Stimulated activated naive CD8-positive, alpha-beta T cell treated with anti-CD3 and anti-CD28 coated beads, Interleukin-15, amount 100 ng/mL, for 72 hours (primary cell): Measurements from ENCODE around the gene CHN2.

ENCODE experiments used
- ATAC-seq: fragments of 150-1000 bp; cut with Tn5 transposase; 2 replicates; pipeline ENCODE4 v1.10.0; 2021; ENCODE audit warnings: mild to moderate bottlenecking, moderate library complexity
- DNase-seq, 2 donors: peaks; one replicate each; pipeline ENCODE4 v3.0.0; 2021 to 2022
- H3K27ac Mint-ChIP-seq, 2 donors: one replicate each; pipeline ENCODE4 v1.8.0; 2022; ENCODE audit warnings: mild to moderate bottlenecking in 2 of 2, mixed read lengths in 2 of 2, moderate library complexity in 2 of 2
- H3K27me3 Mint-ChIP-seq: one replicate; pipeline ENCODE4 v1.8.0; 2022; ENCODE audit warnings: mixed read lengths
- H3K4me1 Mint-ChIP-seq: one replicate; pipeline ENCODE4 v1.8.0; 2022; ENCODE audit warnings: mild to moderate bottlenecking, mixed read lengths
- H3K4me3 Mint-ChIP-seq, 2 donors: one replicate each; pipeline ENCODE4 v1.8.0; 2022; ENCODE audit warnings: mild to moderate bottlenecking in 2 of 2, mixed read lengths in 2 of 2, moderate library complexity in 1 of 2
- H3K9me3 Mint-ChIP-seq, 2 donors: one replicate each; pipeline ENCODE4 v1.8.0; 2022; ENCODE audit warnings: mixed read lengths in 2 of 2

The CHN2 gene

GRCh38 chr7:29311314-29311713 is 116.7 kb downstream of the CHN2 start:
- Mint-ChIP-seq H3K27me3 (peaks cover 26% of the 10 kb centered on the region), H3K4me1 (no peaks in the 10 kb centered on the region), H3K27ac (no peak overlapping the region), H3K4me3 (no peak overlapping the region), H3K9me3 (peaks cover 0 to 7% of the 10 kb centered on the region in 2 donors)
- ATAC-seq, result no peak
- DNase-seq, result no peak

GRCh38 chr7:29314148-29314547 is 119.6 kb downstream of the CHN2 start:
- ATAC-seq, result no peak
- H3K4me1 Mint-ChIP-seq, result no peaks in the 10 kb centered on the region
- peaks cover 26% of the 10 kb centered on the region for H3K27me3 Mint-ChIP-seq
- H3K9me3 Mint-ChIP-seq, result peaks cover 0 to 7% of the 10 kb centered on the region in 2 donors
- no peak overlapping the region for H3K4me3 Mint-ChIP-seq
- DNase-seq, result no peak
- H3K27ac Mint-ChIP-seq, result no peak overlapping the region

- peaks cover 0 to 7% of the 10 kb centered on the region in 2 donors for H3K9me3 Mint-ChIP-seq
- peaks cover 26% of the 10 kb centered on the region for H3K27me3 Mint-ChIP-seq
- ATAC-seq (no peak), DNase-seq (no peak)
- H3K4me3 Mint-ChIP-seq, result no peak overlapping the region
- H3K4me1 Mint-ChIP-seq, result no peaks in the 10 kb centered on the region
- H3K27ac Mint-ChIP-seq, result no peak overlapping the region
These were observed 120.7 kb downstream of the CHN2 start for GRCh38 chr7:29315122-29315891.

GRCh38 chr7:29315892-29316270 is 121.3 kb downstream of the CHN2 start:
- H3K9me3 Mint-ChIP-seq, result peaks cover 0 to 5% of the 10 kb centered on the region in 2 donors

GRCh38 chr7:29316926-29317325 is 122.4 kb downstream of the CHN2 start:
- no peak for ATAC-seq
- Mint-ChIP-seq H3K27ac (no peak overlapping the region), H3K27me3 (peaks cover 18% of the 10 kb centered on the region), H3K4me3 (no peak overlapping the region), H3K9me3 (no peaks in the 10 kb centered on the region), H3K4me1 (no peaks in the 10 kb centered on the region)
- no peak for DNase-seq

More at GRCh38 chr7:29315892-29316270, 121.3 kb downstream of the CHN2 start:
- H3K4me3 Mint-ChIP-seq, result no peak overlapping the region
- H3K27ac Mint-ChIP-seq, result no peak overlapping the region
- H3K27me3 Mint-ChIP-seq, result peaks cover 25% of the 10 kb centered on the region
- H3K4me1 Mint-ChIP-seq, result no peaks in the 10 kb centered on the region
- DNase-seq, result no peak
- ATAC-seq, result no peak

GRCh38 chr7:29318853-29319718 is 124.5 kb downstream of the CHN2 start:
- no peaks in the 10 kb centered on the region for H3K9me3 Mint-ChIP-seq
- DNase-seq, result no peak
- no peak overlapping the region for H3K27ac Mint-ChIP-seq
- no peak for ATAC-seq
- H3K4me3 Mint-ChIP-seq, result no peak overlapping the region
- H3K4me1 Mint-ChIP-seq, result no peaks in the 10 kb centered on the region
- peaks cover 4% of the 10 kb centered on the region for H3K27me3 Mint-ChIP-seq

GRCh38 chr7:29319719-29320521 is 125.3 kb downstream of the CHN2 start:
- Mint-ChIP-seq H3K27ac (no peak overlapping the region), H3K9me3 (peaks cover 0 to 1% of the 10 kb centered on the region in 2 donors), H3K27me3 (peaks cover 3% of the 10 kb centered on the region), H3K4me1 (no peaks in the 10 kb centered on the region), H3K4me3 (no peak overlapping the region)
- ATAC-seq (no peak), DNase-seq (no peak)

- ATAC-seq, result no peak
- no peak for DNase-seq
- Mint-ChIP-seq H3K9me3 (peaks cover 0 to 4% of the 10 kb centered on the region in 2 donors), H3K27ac (no peak overlapping the region), H3K4me1 (no peaks in the 10 kb centered on the region), H3K27me3 (peaks cover 8% of the 10 kb centered on the region), H3K4me3 (no peak overlapping the region)
These were observed 126.0 kb downstream of the CHN2 start for GRCh38 chr7:29320577-29320976.

- no peak for ATAC-seq
- H3K9me3 Mint-ChIP-seq, result peaks cover 0 to 4% of the 10 kb centered on the region in 2 donors
- no peaks in the 10 kb centered on the region for H3K4me1 Mint-ChIP-seq
- H3K27ac Mint-ChIP-seq, result no peak overlapping the region
- no peak for DNase-seq
- H3K27me3 Mint-ChIP-seq, result peaks cover 16% of the 10 kb centered on the region
- no peak overlapping the region for H3K4me3 Mint-ChIP-seq
These were observed 127.6 kb downstream of the CHN2 start for GRCh38 chr7:29322023-29322712.

GRCh38 chr7:29325476-29325875 is 130.9 kb downstream of the CHN2 start:
- H3K4me1 Mint-ChIP-seq, result peaks cover 14% of the 10 kb centered on the region
- H3K9me3 Mint-ChIP-seq, result peaks cover 7 to 12% of the 10 kb centered on the region in 2 donors
- DNase-seq (no peak), ATAC-seq (no peak)
- H3K27me3 Mint-ChIP-seq, result peaks cover 17% of the 10 kb centered on the region
- H3K4me3 Mint-ChIP-seq, result no peak overlapping the region
- no peak overlapping the region for H3K27ac Mint-ChIP-seq

- H3K4me3 Mint-ChIP-seq, result no peak overlapping the region
- H3K27me3 Mint-ChIP-seq, result peaks cover 27% of the 10 kb centered on the region
- no peak overlapping the region for H3K27ac Mint-ChIP-seq
- DNase-seq (no peak), ATAC-seq (no peak)
- H3K4me1 Mint-ChIP-seq, result peaks cover 18% of the 10 kb centered on the region
- H3K9me3 Mint-ChIP-seq, result peaks cover 14 to 18% of the 10 kb centered on the region in 2 donors
These were observed 132.3 kb downstream of the CHN2 start for GRCh38 chr7:29326864-29327263.

GRCh38 chr7:29327455-29327854 is 132.9 kb downstream of the CHN2 start:
- H3K4me3 Mint-ChIP-seq, result no peak overlapping the region
- peaks cover 29% of the 10 kb centered on the region for H3K27me3 Mint-ChIP-seq
- peaks cover 18% of the 10 kb centered on the region for H3K4me1 Mint-ChIP-seq
- H3K9me3 Mint-ChIP-seq, result peaks cover 14 to 18% of the 10 kb centered on the region in 2 donors
- ATAC-seq, result no peak
- no peak for DNase-seq
- H3K27ac Mint-ChIP-seq, result no peak overlapping the region

- no peak overlapping the region for H3K27ac Mint-ChIP-seq
- no peak overlapping the region for H3K4me3 Mint-ChIP-seq
- DNase-seq, result no peak
- peaks cover 32% of the 10 kb centered on the region for H3K27me3 Mint-ChIP-seq
- no peak for ATAC-seq
- peaks cover 18% of the 10 kb centered on the region for H3K4me1 Mint-ChIP-seq
- peaks cover 14 to 18% of the 10 kb centered on the region in 2 donors for H3K9me3 Mint-ChIP-seq
These were observed 133.5 kb downstream of the CHN2 start for GRCh38 chr7:29328045-29328444.

GRCh38 chr7:29328811-29329210 is 134.2 kb downstream of the CHN2 start:
- peaks cover 14 to 18% of the 10 kb centered on the region in 2 donors for H3K9me3 Mint-ChIP-seq
- no peak overlapping the region for H3K4me3 Mint-ChIP-seq
- no peak for DNase-seq
- peaks cover 32% of the 10 kb centered on the region for H3K27me3 Mint-ChIP-seq
- H3K4me1 Mint-ChIP-seq, result peaks cover 18% of the 10 kb centered on the region
- no peak for ATAC-seq
- no peak overlapping the region for H3K27ac Mint-ChIP-seq

GRCh38 chr7:29329686-29330085 is 135.1 kb downstream of the CHN2 start:
- ATAC-seq, result no peak
- Mint-ChIP-seq H3K9me3 (peaks cover 14 to 18% of the 10 kb centered on the region in 2 donors), H3K27me3 (peaks cover 32% of the 10 kb centered on the region), H3K4me1 (peaks cover 18% of the 10 kb centered on the region), H3K4me3 (peak overlapping the region in 1 of 2 donors; percentile 13), H3K27ac (no peak overlapping the region)
- DNase-seq, result no peak
